ENCODE results near the gene TSPAN5.

GRCh38 chr4:98584265-98584664 is 74.1 kb downstream of the TSPAN5 start:
- TF ChIP-seq CTCF (IDR thresholded peaks at IDR 0.05) (no peak), POLR2AphosphoS5 (IDR thresholded peaks at IDR 0.05) (no peak)

All from breast epithelium (tissue), 3 donors.